IMR-90 (cell line): ENCODE results near the gene FOSB. TPM values are rescaled to one million over a fixed set of nuclear protein-coding genes. Genes with fewer than 3 reads are reported as not detected.

Experiments used
- ATAC-seq: fragments of 200-7000 bp; cut with Tn5 transposase; 2 replicates; pipeline ENCODE4 v1.9.1; 2020; ENCODE audit warnings: low read depth, mild to moderate bottlenecking, moderate library complexity
- BruUV-seq: library from RNA; stranded (reverse); fragments of 400-500 nt; replicated peaks from 2 replicates; lab custom pipeline; 2021; lab: Mats Ljungman, UMichigan
- CTCF ChIA-PET: fragments of 300-600 bp; formaldehyde crosslinking; extraction: SDS; loops from one replicate; lab custom pipeline; 2021; ENCODE audit warnings: antibody characterized with exemption; lab: Yijun Ruan, JAX
- POLR2A ChIA-PET: fragments of 300-600 bp; sonication (Branson Sonifier 250); formaldehyde crosslinking; loops from one replicate; lab custom pipeline; 2022; ENCODE audit warnings: antibody characterized with exemption; ENCODE audit not compliant: unreplicated experiment; lab: Charles Lee
- DNase-seq: peaks from one replicate; pipeline ENCODE4 v3.0.0; 2013
- H2AFZ ChIP-seq: replicated peaks from 2 replicates; pipeline ENCODE3; 2013; ENCODE audit warnings: low read length, mild to moderate bottlenecking; ENCODE audit not compliant: poor library complexity
- H2AK5ac ChIP-seq: 2 replicates; pipeline ENCODE4 v1.6.1; 2013; ENCODE audit warnings: low read depth, low read length, inconsistent platforms
- H2AK9ac ChIP-seq: replicated peaks from 2 replicates; pipeline ENCODE3; 2013; ENCODE audit warnings: mild to moderate bottlenecking, low read depth, low read length, moderate library complexity; ENCODE audit not compliant: poor library complexity
- H2BK120ac ChIP-seq: 2 replicates; pipeline ENCODE4 v1.6.1; 2013; ENCODE audit warnings: low read depth, low read length, inconsistent platforms
- H2BK15ac ChIP-seq: 3 replicates; pipeline ENCODE4 v1.6.1; 2013; ENCODE audit warnings: low read depth, low read length, inconsistent platforms
- H2BK20ac ChIP-seq: 2 replicates; pipeline ENCODE4 v1.6.1; 2013; ENCODE audit warnings: low read depth, mild to moderate bottlenecking, inconsistent platforms, low read length, moderate library complexity
- H2BK5ac ChIP-seq: 2 replicates; pipeline ENCODE4 v1.6.1; 2013; ENCODE audit warnings: mild to moderate bottlenecking, low read depth, low read length, inconsistent platforms; ENCODE audit not compliant: poor library complexity, severe bottlenecking
- H3K14ac ChIP-seq: replicated peaks from 2 replicates; pipeline ENCODE4 v1.6.1; 2013; ENCODE audit warnings: low read depth, low read length, inconsistent platforms
- H3K18ac ChIP-seq: 2 replicates; pipeline ENCODE4 v1.6.1; 2013; ENCODE audit warnings: low read depth, low read length, control low read depth
- H3K23ac ChIP-seq: 2 replicates; pipeline ENCODE4 v1.6.1; 2013; ENCODE audit warnings: low read depth, low read length, inconsistent platforms
- H3K27ac ChIP-seq: 2 replicates; pipeline ENCODE4 v1.5.1; 2013; ENCODE audit warnings: mild to moderate bottlenecking, control low read depth, low read length; ENCODE audit not compliant: insufficient read depth
- H3K27me3 ChIP-seq: 2 replicates; pipeline ENCODE4 v1.6.1; 2013; ENCODE audit warnings: low read length; ENCODE audit not compliant: control insufficient read depth, insufficient read depth
- H3K36me3 ChIP-seq: 2 replicates; pipeline ENCODE4 v1.6.1; 2013; ENCODE audit warnings: low read length, mixed read lengths; ENCODE audit not compliant: control insufficient read depth, insufficient read depth
- H3K4ac ChIP-seq: 2 replicates; pipeline ENCODE4 v1.6.1; 2013; ENCODE audit warnings: low read depth, low read length, inconsistent platforms
- H3K4me1 ChIP-seq: 2 replicates; pipeline ENCODE4 v1.6.1; 2013; ENCODE audit warnings: low read length, mixed read lengths; ENCODE audit not compliant: control insufficient read depth, insufficient read depth
- H3K4me2 ChIP-seq: 2 replicates; pipeline ENCODE4 v1.6.1; 2013; ENCODE audit warnings: low read depth, mild to moderate bottlenecking, control low read depth, low read length, moderate library complexity
- H3K4me3 ChIP-seq: 2 replicates; pipeline ENCODE4 v1.5.1; 2013; ENCODE audit warnings: low read depth, mild to moderate bottlenecking, control low read depth, low read length, moderate library complexity; ENCODE audit not compliant: insufficient read depth
- H3K56ac ChIP-seq: 2 replicates; pipeline ENCODE4 v1.6.1; 2013; ENCODE audit warnings: low read length, inconsistent platforms; ENCODE audit not compliant: insufficient read depth; ENCODE audit errors: extremely low read depth
- H3K79me1 ChIP-seq, 2 experiments: 2 replicates each; pipeline ENCODE4 v1.6.1; 2013; ENCODE audit warnings: low read length in 2 of 2, inconsistent platforms in 1 of 2, low read depth in 1 of 2
- H3K9ac ChIP-seq: 2 replicates; pipeline ENCODE4 v1.6.1; 2013; ENCODE audit warnings: low read depth, low read length, control low read depth
- H3K9me1 ChIP-seq: 2 replicates; pipeline ENCODE4 v1.6.1; 2013; ENCODE audit warnings: low read length, inconsistent platforms; ENCODE audit not compliant: insufficient read depth
- H3K9me3 ChIP-seq: 2 replicates; pipeline ENCODE4 v1.6.1; 2013; ENCODE audit warnings: low read length; ENCODE audit not compliant: control insufficient read depth, insufficient read depth
- H4K20me1 ChIP-seq: 2 replicates; pipeline ENCODE4 v1.6.1; 2013; ENCODE audit warnings: low read length, inconsistent platforms; ENCODE audit not compliant: insufficient read depth
- H4K5ac ChIP-seq: 2 replicates; pipeline ENCODE4 v1.6.1; 2013; ENCODE audit warnings: mild to moderate bottlenecking, low read depth, low read length, control low read depth
- H4K8ac ChIP-seq, 2 experiments: 2 replicates each; pipeline ENCODE4 v1.6.1; 2013; ENCODE audit warnings: low read depth in 2 of 2, low read length in 2 of 2, control low read depth in 1 of 2, inconsistent platforms in 1 of 2
- H4K91ac ChIP-seq: 2 replicates; pipeline ENCODE4 v1.6.1; 2013; ENCODE audit warnings: low read depth, low read length, inconsistent platforms; ENCODE audit not compliant: insufficient read depth
- CEBPB ChIP-seq: IDR thresholded peaks from 2 replicates; pipeline ENCODE4 v1.6.1; 2012; ENCODE audit warnings: low read depth, low read length, improper control_type of control experiment
- FOS ChIP-seq: fragments of 150-350 bp; IDR thresholded peaks from 2 replicates; pipeline ENCODE4 v1.6.1; 2016; ENCODE audit warnings: low read depth, low read length
- WGBS, 2 experiments: methylation state at CpG; one replicate each; pipeline versions ENCODE4 v1.1.5 to v1.1.7; 2013; ENCODE audit warnings: missing lambda C conversion rate in 2 of 2; ENCODE audit not compliant: insufficient read length in 1 of 2; ENCODE audit errors: extremely low coverage in 2 of 2; 5-methylcytosine and 5-hydroxymethylcytosine counted together
- dilution Hi-C: fragments of 300-500 bp; cut with HindIII; formaldehyde crosslinking; loops from one replicate; pipeline ENCODE4 v1.14.3; 2018; ENCODE audit warnings: low sequenced_read_pairs; ENCODE audit not compliant: unreplicated experiment
- in situ Hi-C: fragments of 300-500 bp; cut with MboI; formaldehyde crosslinking; loops from 3 replicates; pipeline ENCODE4 v1.14.3; 2019; ENCODE audit warnings: low sequenced_read_pairs, inconsistent platforms, mixed read lengths
- intact Hi-C: fragments of 100-400 bp; cut with micrococcal nuclease; formaldehyde crosslinking; loops from 2 replicates; pipeline ENCODE4 v1.10.0; 2022
- polyA plus RNA-seq, 3 experiments: library from polyadenylated mRNA; depleted of rRNA; stranded (reverse); fragments of >200 nt; gene quantifications; 2 replicates each; pipeline ENCODE4 v1.2.3, GENCODE V29; 2012; ENCODE audit warnings: low replicate concordance in 1 of 3
- total RNA-seq: library from RNA; depleted of rRNA; stranded (reverse); fragments of >200 nt; gene quantifications from 2 replicates; pipeline ENCODE4 v1.2.3, GENCODE V29; 2012
- TF ChIP-seq, protein P1 (sequence below): fragments of 150-350 bp; IDR thresholded peaks from 2 replicates; pipeline ENCODE4 v1.6.1; 2017; ENCODE audit warnings: mild to moderate bottlenecking, antibody characterized with exemption, low read length, low read depth

FOSB gene
- total and polyA plus RNA-seq, 2 of the 4 experiments (the other 2 are of a cell fraction), result 11.1 to 15.6 TPM

DNA sequence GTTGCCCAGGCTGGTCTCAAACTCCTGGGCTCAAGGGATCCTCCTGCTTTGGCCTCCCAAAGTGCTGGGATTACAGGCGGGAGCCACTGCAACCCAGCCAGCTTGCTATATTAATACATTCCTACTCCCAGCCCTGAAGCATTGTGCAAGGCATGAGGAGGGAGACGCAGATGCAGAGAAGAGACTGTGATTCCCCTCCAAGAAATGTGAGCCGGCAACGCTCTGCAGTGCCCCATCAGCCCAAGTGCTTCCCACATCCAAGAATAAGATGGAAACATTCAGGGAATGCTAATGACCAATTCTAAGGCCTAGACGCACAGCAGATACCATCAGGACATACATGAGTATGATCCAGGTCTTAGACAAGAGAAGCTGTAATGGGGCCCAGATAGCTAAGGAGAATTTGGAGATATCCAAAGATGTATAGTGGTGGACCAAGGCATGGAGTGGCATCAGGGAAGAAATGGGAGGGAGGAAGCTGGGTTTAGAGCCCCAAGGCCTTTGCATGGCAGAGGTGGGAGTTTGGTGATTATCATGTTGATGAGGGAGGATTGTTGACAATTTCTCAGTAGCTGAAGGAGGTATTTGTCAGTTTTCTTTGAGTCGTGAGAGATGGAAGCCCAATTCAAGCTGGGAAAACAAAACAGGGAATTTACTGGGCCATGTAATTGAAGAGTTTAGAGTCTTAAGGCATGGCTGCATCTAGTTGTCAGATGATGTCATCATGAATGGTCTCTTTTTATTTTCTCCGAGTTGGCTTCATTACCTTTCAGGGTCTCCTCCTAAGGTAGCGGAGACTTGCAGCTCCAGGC is 33.3 kb downstream of the FOSB start (continued):
- no peak for TF ChIP-seq FOS

DNA sequence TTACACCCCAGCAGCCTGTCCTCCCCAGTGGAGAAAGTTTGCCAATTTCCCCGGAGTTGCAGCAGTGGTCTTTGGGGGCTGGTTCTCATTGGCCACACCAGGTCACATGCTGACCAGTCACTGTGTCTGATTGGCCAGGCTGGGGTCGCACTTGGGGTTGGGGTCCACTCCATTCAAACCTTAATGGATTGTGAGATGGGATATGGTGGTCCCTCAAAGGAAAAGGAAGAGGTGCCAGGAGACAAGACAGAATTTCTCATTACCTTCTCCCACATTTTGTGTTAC is 33.9 kb downstream of the FOSB start:
- H4K5ac ChIP-seq, result no peak overlapping the region
- intact Hi-C loops (no loop called here), in situ Hi-C loops (no loop called here), dilution Hi-C loops (no loop called here)
- no peak overlapping the region for H2BK5ac ChIP-seq
- H3K4ac ChIP-seq, result no peak overlapping the region
- H3K79me1 ChIP-seq, result peaks cover 0 to 17% of the 10 kb centered on the region in 2 experiments; a peak in 2 of 4 replicates
- H3K4me1 ChIP-seq, result peaks cover 7% of the 10 kb centered on the region
- BruUV-seq, result no TSS peak
- H2BK120ac ChIP-seq, result no peak overlapping the region
- H4K8ac ChIP-seq, result no peak overlapping the region
- no peaks in the 10 kb centered on the region for H3K36me3 ChIP-seq
- no peak overlapping the region for H2AFZ ChIP-seq
- H3K27me3 ChIP-seq, result peaks cover 6% of the 10 kb centered on the region; the same call in 1 of the 2 replicates
- DNase-seq (no peak), ATAC-seq (no peak)
- H3K4me3 ChIP-seq, result no peak overlapping the region
- H2BK20ac ChIP-seq, result no peak overlapping the region
- TF ChIP-seq CEBPB, result no peak
- TF ChIP-seq, protein P1, sequence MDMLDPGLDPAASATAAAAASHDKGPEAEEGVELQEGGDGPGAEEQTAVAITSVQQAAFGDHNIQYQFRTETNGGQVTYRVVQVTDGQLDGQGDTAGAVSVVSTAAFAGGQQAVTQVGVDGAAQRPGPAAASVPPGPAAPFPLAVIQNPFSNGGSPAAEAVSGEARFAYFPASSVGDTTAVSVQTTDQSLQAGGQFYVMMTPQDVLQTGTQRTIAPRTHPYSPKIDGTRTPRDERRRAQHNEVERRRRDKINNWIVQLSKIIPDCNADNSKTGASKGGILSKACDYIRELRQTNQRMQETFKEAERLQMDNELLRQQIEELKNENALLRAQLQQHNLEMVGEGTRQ, result peak; percentile 75
- H2AK9ac ChIP-seq, result no peak overlapping the region
- no peak overlapping the region for H3K14ac ChIP-seq
- no peak overlapping the region for H3K9ac ChIP-seq
- no peak overlapping the region for H3K56ac ChIP-seq
- H3K4me2 ChIP-seq, result no peak overlapping the region
- peaks cover 18% of the 10 kb centered on the region for H3K9me1 ChIP-seq
- no peaks in the 10 kb centered on the region for H3K9me3 ChIP-seq
- no peak overlapping the region for H3K23ac ChIP-seq
- H3K18ac ChIP-seq, result no peak overlapping the region
- ChIA-PET POLR2A (no interaction called here), CTCF (no interaction called here)
- no CpG with 5 or more reads among the region's 2 CpGs for WGBS, 2 experiments
- H2AK5ac ChIP-seq, result no peak overlapping the region
- H4K91ac ChIP-seq, result no peak overlapping the region
- H2BK15ac ChIP-seq, result no peak overlapping the region
- H4K20me1 ChIP-seq, result no peaks in the 10 kb centered on the region
- H3K27ac ChIP-seq, result no peak overlapping the region
